Lower leg skin (tissue), 4 donors: ENCODE measurements around the gene INS. TPM values are rescaled to one million over a fixed set of nuclear protein-coding genes. Genes with fewer than 3 reads are reported as not detected.
"Not testable (repeated sequence)": the region's sequence is repeated elsewhere in the genome, so short reads cannot be mapped to it uniquely, and the experiment has no call there.

Experiments
- DNase-seq, 2 donors: peaks; one replicate each; pipeline ENCODE4 v3.0.0-alpha.2; 2019; ENCODE audit warnings: low spot score in 2 of 2
- H3K4me3 ChIP-seq: fragments of 200-600 bp; sonication (generic); 2 replicates; pipeline ENCODE4 v1.5.1; 2017; ENCODE audit warnings: mild to moderate bottlenecking, low read depth; ENCODE audit not compliant: poor library complexity, severe bottlenecking
- POLR2A ChIP-seq, 2 donors: fragments of 450-650 bp; IDR thresholded peaks; one replicate each; pipeline ENCODE4 v1.6.1; 2016 to 2017; ENCODE audit warnings: antibody characterized with exemption in 2 of 2, mild to moderate bottlenecking in 1 of 2, moderate library complexity in 1 of 2
- WGBS, 2 donors: methylation state at CpG; one replicate each; pipeline ENCODE4 v1.1.5; 2018; 5-methylcytosine and 5-hydroxymethylcytosine counted together
- intact Hi-C: fragments of 100-400 bp; cut with DNase I; formaldehyde crosslinking; loops from one replicate; pipeline ENCODE4 v1.15.0; 2023; ENCODE audit warnings: low total_unique reads
- total RNA-seq, 4 donors: library from RNA; depleted of rRNA; stranded (reverse); fragments of >200 nt; gene quantifications; one replicate each; pipeline ENCODE4 v1.1.0, GENCODE V29; 2016
- TF ChIP-seq, protein P1 (sequence below), 3 donors: fragments of 450-650 bp; IDR thresholded peaks; one replicate each; pipeline ENCODE4 v1.5.1; 2016; ENCODE audit warnings: antibody characterized with exemption in 3 of 3, mild to moderate bottlenecking in 3 of 3, moderate library complexity in 2 of 3

INS gene
- total RNA-seq, 4 donors from 2014 or later, result not detected

DNA sequence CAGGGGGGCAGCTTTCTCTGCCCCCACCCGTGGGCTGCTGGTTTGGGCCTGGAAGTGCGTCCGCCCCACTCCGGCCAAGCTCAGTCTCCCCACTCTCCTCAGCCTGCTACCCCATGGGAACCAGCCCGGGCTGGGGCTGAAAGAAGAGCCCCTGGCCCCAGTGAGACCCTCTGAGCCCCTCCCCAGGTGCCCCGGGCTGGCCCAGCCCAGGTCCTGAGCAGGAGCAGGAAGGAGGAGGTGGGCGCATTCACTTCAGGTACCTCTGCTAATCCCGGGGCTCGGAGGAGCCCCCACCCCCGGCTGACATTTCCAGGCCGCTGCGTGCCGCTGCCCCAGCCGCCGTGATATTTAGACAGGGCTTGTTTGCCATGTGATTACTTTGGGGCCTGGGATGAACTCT lies 19.3 kb upstream of the INS start:
- intact Hi-C loops, result loop anchor here (5.0 kb wide), 1 partner anchor 117 kb away; no protein-coding TSS in a partner anchor
- TF ChIP-seq POLR2A (IDR thresholded peaks at IDR 0.05), result no peak
- TF ChIP-seq, protein P1, sequence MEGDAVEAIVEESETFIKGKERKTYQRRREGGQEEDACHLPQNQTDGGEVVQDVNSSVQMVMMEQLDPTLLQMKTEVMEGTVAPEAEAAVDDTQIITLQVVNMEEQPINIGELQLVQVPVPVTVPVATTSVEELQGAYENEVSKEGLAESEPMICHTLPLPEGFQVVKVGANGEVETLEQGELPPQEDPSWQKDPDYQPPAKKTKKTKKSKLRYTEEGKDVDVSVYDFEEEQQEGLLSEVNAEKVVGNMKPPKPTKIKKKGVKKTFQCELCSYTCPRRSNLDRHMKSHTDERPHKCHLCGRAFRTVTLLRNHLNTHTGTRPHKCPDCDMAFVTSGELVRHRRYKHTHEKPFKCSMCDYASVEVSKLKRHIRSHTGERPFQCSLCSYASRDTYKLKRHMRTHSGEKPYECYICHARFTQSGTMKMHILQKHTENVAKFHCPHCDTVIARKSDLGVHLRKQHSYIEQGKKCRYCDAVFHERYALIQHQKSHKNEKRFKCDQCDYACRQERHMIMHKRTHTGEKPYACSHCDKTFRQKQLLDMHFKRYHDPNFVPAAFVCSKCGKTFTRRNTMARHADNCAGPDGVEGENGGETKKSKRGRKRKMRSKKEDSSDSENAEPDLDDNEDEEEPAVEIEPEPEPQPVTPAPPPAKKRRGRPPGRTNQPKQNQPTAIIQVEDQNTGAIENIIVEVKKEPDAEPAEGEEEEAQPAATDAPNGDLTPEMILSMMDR (IDR thresholded peaks at IDR 0.05), result no peak
- no peak for DNase-seq
- no peak overlapping the region for H3K4me3 ChIP-seq
- WGBS, 2 donors, result 72% methylated on average over 8 to 12 of the region's 15 CpGs

DNA sequence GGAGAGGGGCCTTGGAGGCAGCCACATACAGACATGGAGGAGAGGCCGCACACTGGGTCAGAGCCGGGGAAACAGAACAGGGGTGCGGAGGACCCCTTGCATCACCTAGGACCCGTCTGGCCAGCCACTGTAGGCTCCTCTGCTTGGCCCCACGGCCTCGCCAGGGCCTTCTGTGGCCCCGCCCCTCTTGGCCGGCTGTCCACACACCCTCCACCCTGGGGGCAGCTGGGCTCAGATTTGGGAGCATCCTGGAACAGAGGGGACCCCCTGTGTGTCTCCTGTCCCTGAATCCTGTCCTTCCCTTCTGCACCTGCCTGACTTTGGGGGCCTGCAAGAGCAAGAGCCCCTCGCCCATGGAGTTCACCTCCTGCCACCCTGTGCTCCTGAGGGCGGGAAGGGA lies 18.5 kb upstream of the INS start:
- intact Hi-C loops, result no loop called here

DNA sequence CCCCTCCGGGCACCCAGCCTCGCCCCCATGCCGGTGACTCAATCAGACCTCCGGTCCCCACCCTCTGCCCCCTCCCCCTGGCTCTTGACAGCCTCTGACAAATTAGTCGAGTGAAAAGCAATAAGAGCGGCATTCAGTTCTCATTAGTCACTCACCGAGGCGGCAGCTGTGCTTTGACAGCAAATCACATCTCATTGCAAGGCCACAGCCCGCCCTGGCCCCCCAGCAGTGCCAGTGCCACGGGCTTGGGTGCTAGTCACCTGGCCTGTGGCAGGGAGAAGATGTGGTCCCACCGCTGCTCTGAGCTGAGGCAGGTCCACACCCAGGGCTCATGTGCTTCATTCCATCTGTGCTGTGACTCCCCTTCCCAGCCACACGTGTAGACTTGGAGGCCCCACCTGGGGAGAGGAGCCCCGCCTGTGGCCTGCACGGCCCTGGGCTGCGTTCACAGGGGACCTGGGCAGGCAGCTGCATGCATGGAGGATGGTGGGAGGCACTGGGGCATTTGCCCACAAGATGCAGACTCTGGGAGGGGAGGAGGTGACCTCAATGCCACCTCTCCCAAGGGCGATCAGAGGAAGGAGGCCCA lies 18.0 kb upstream of the INS start:
- TF ChIP-seq, protein P1 (IDR thresholded peaks at IDR 0.05), result no peak
- TF ChIP-seq POLR2A (IDR thresholded peaks at IDR 0.05), result no peak
- intact Hi-C loops, result no loop called here
- no peak overlapping the region for H3K4me3 ChIP-seq
- no peak for DNase-seq
- 21 to 48% methylated on average over 11 to 15 of the region's 16 CpGs for WGBS, 2 donors

More for the DNA sequence above, 18.5 kb upstream of the INS start:
- TF ChIP-seq, protein P1 (IDR thresholded peaks at IDR 0.05), result no peak
- TF ChIP-seq POLR2A (IDR thresholded peaks at IDR 0.05), result no peak
- WGBS, 2 donors, result 58 to 64% methylated on average over 7 of the region's 10 CpGs
- no peak overlapping the region for H3K4me3 ChIP-seq
- DNase-seq, result no peak

DNA sequence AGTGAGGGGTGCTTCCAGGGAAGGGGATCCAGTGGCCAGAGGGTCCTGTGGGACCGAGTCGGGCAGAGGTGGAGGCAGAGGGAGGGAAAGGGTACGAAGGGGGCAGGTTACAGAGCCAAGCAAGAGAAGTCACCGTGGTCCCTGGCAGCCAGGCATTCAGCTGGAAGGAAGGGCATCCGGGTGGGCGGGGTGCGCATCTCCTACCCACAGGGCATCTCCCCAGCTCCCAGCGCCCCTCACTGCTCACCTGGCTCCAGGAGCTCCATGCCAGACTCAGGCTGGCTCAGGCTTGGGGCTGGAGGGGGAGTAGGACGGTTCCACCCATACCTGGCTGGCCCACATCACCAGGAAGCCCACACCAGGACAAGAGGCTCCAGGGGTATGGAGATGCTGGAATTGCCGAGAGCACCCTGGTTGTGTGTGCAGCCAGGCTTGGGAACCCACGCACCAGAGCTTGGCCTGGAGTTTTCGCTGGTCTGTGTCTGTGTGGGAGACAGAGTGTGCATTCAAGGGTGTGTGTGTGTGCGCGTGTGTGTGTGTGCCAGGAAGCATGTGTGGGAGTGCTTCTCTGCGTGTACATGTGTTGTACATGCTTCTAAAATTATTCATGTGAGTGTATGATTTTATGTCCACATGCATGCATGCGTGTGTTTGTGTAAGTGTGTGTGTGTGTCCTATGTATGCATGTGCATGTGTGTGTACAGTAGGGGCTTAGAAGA lies 17.2 kb upstream of the INS start:
- intact Hi-C loops, H3K4me3 ChIP-seq, DNase-seq: not testable (repeated sequence)
- WGBS, 2 donors, result 52 to 60% methylated on average over 15 to 16 of the region's 16 CpGs

DNA sequence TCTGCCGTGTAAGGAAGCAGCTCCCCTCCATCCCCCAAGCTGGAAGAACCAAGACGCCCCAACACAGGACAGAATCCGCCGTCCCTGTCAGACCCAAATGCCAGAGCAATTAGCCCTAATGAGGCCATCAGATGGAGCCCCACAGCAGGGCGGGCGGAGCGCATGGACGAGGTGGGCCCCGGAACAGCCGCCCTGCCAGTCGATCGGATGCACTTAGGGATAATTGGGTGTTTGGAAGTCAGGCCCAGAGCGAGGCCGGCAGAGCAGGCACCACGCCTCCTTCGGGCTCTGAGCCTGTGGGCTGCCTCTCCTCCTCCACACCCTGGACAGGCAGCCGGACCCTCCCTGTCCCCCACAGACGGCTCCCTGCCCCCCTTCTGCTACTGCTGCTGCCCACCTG lies 16.1 kb upstream of the INS start:
- DNase-seq, result no peak
- TF ChIP-seq, protein P1 (IDR thresholded peaks at IDR 0.05), result no peak
- no peak for TF ChIP-seq POLR2A (IDR thresholded peaks at IDR 0.05)
- WGBS, 2 donors, result 24 to 31% methylated on average over 7 to 13 of the region's 18 CpGs
- no peak overlapping the region for H3K4me3 ChIP-seq
- intact Hi-C loops, result no loop called here

DNA sequence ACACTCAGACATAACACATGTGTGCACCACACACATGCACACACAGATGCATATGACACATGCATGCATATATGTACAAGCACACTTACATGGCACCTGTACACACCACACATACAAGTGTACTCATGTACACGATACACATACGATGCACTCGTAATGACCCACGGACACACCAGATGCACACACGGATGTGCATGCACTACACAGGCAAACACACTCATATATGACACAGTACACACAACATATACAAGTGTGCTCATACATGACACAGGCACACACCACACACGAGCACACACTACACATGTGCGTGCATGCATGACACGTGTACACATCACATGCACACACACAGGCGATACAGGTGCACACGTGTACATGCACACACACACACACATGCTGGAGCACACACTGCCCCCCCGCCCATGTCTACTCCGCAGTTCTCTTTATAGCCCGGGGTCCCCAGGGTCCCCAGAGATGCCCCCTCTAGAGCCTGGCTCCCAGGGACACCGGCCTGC lies 15.4 kb upstream of the INS start:
- DNase-seq, result no peak
- intact Hi-C loops, result no loop called here
- no peak overlapping the region for H3K4me3 ChIP-seq
- TF ChIP-seq, protein P1 (IDR thresholded peaks at IDR 0.05), result no peak
- TF ChIP-seq POLR2A (IDR thresholded peaks at IDR 0.05), result no peak
- WGBS, 2 donors, result 92 to 95% methylated on average over 13 to 14 of the region's 14 CpGs
